ENCODE measurements around the gene ATP11A.

ATP11A gene

GRCh38 chr13:112833551-112834257 lies 143.9 kb downstream of the ATP11A start:
- Histone ChIP-seq H4K20me1 (ENCODE audit: insufficient read depth, low read length) (no peaks in the 10 kb centered on the region; the same call in 1 of the 2 replicates), H3K36me3 (ENCODE audit: insufficient read depth, low read length) (peaks cover 83% of the 10 kb centered on the region), H3K9me3 (ENCODE audit: insufficient read depth, low read length, severe bottlenecking) (no peaks in the 10 kb centered on the region), H3K27ac (ENCODE audit: low read length) (no peak overlapping the region), H3K79me2 (ENCODE audit: insufficient read depth, low read length) (no peaks in the 10 kb centered on the region), H3K4me2 (ENCODE audit: insufficient read depth, low read length) (no peak overlapping the region), H3K27me3 (ENCODE audit: insufficient read depth, low read length, poor library complexity) (no peaks in the 10 kb centered on the region), H3K9ac (ENCODE audit: low read depth, low read length) (no peak overlapping the region), H3K4me3 (ENCODE audit: low read depth in 1 of 2, low read length in 2 of 2) (no peak overlapping the region), H3K4me1 (ENCODE audit: insufficient read depth, low read length) (no peaks in the 10 kb centered on the region), H2AFZ (ENCODE audit: low read depth, low read length) (no peak overlapping the region)
- TF ChIP-seq, protein P1, sequence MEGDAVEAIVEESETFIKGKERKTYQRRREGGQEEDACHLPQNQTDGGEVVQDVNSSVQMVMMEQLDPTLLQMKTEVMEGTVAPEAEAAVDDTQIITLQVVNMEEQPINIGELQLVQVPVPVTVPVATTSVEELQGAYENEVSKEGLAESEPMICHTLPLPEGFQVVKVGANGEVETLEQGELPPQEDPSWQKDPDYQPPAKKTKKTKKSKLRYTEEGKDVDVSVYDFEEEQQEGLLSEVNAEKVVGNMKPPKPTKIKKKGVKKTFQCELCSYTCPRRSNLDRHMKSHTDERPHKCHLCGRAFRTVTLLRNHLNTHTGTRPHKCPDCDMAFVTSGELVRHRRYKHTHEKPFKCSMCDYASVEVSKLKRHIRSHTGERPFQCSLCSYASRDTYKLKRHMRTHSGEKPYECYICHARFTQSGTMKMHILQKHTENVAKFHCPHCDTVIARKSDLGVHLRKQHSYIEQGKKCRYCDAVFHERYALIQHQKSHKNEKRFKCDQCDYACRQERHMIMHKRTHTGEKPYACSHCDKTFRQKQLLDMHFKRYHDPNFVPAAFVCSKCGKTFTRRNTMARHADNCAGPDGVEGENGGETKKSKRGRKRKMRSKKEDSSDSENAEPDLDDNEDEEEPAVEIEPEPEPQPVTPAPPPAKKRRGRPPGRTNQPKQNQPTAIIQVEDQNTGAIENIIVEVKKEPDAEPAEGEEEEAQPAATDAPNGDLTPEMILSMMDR (IDR thresholded peaks at IDR 0.05; ENCODE audit: borderline replicate concordance, extremely low read depth, low read length, poor library complexity, severe bottlenecking), result no peak
- TF ChIP-seq EZH2 (IDR thresholded peaks at IDR 0.05; ENCODE audit: borderline replicate concordance, low read depth, low read length, severe bottlenecking), result no peak
- DNase-seq (no peak), ATAC-seq (ENCODE audit: insufficient read depth, low read depth) (no peak)

- H3K9ac ChIP-seq (ENCODE audit: low read depth, low read length), result no peak overlapping the region
Observed at GRCh38 chr13:112835344-112835743, 145.5 kb downstream of the ATP11A start.

GRCh38 chr13:112835796-112836195 lies 146.0 kb downstream of the ATP11A start:
- Histone ChIP-seq H2AFZ (ENCODE audit: low read depth, low read length) (no peak overlapping the region), H3K4me3 (ENCODE audit: low read depth in 1 of 2, low read length in 2 of 2) (no peak overlapping the region), H3K4me2 (ENCODE audit: insufficient read depth, low read length) (no peak overlapping the region), H3K4me1 (ENCODE audit: insufficient read depth, low read length) (no peaks in the 10 kb centered on the region), H4K20me1 (ENCODE audit: insufficient read depth, low read length) (no peaks in the 10 kb centered on the region; the same call in 1 of the 2 replicates), H3K9ac (ENCODE audit: low read depth, low read length) (no peak overlapping the region), H3K79me2 (ENCODE audit: insufficient read depth, low read length) (no peaks in the 10 kb centered on the region), H3K27me3 (ENCODE audit: insufficient read depth, low read length, poor library complexity) (no peaks in the 10 kb centered on the region), H3K27ac (ENCODE audit: low read length) (no peak overlapping the region), H3K36me3 (ENCODE audit: insufficient read depth, low read length) (peaks cover 92% of the 10 kb centered on the region), H3K9me3 (ENCODE audit: insufficient read depth, low read length, severe bottlenecking) (no peaks in the 10 kb centered on the region)
- TF ChIP-seq, protein P1 (IDR thresholded peaks at IDR 0.05; ENCODE audit: borderline replicate concordance, extremely low read depth, low read length, poor library complexity, severe bottlenecking), result no peak
- no peak for TF ChIP-seq EZH2 (IDR thresholded peaks at IDR 0.05; ENCODE audit: borderline replicate concordance, low read depth, low read length, severe bottlenecking)
- ATAC-seq (ENCODE audit: insufficient read depth, low read depth), result no peak
- DNase-seq, result no peak

More at GRCh38 chr13:112835344-112835743, 145.5 kb downstream of the ATP11A start:
- H3K36me3 ChIP-seq (ENCODE audit: insufficient read depth, low read length), result peaks cover 88% of the 10 kb centered on the region
- no peaks in the 10 kb centered on the region for H3K79me2 ChIP-seq (ENCODE audit: insufficient read depth, low read length)
- TF ChIP-seq EZH2 (IDR thresholded peaks at IDR 0.05; ENCODE audit: borderline replicate concordance, low read depth, low read length, severe bottlenecking), result no peak
- TF ChIP-seq, protein P1 (IDR thresholded peaks at IDR 0.05; ENCODE audit: borderline replicate concordance, extremely low read depth, low read length, poor library complexity, severe bottlenecking), result no peak
- ATAC-seq (ENCODE audit: insufficient read depth, low read depth), result no peak
- H2AFZ ChIP-seq (ENCODE audit: low read depth, low read length), result no peak overlapping the region
- no peak overlapping the region for H3K4me3 ChIP-seq (ENCODE audit: low read depth in 1 of 2, low read length in 2 of 2)
- H3K4me2 ChIP-seq (ENCODE audit: insufficient read depth, low read length), result no peak overlapping the region
- H3K27me3 ChIP-seq (ENCODE audit: insufficient read depth, low read length, poor library complexity), result no peaks in the 10 kb centered on the region
- no peak overlapping the region for H3K27ac ChIP-seq (ENCODE audit: low read length)
- no peaks in the 10 kb centered on the region for H3K4me1 ChIP-seq (ENCODE audit: insufficient read depth, low read length)
- no peaks in the 10 kb centered on the region; the same call in 1 of the 2 replicates for H4K20me1 ChIP-seq (ENCODE audit: insufficient read depth, low read length)
- no peaks in the 10 kb centered on the region for H3K9me3 ChIP-seq (ENCODE audit: insufficient read depth, low read length, severe bottlenecking)
- DNase-seq, result no peak

Measured in DND-41 (cell line).